HAP-1 (cell line): ENCODE results near the gene HES4.

Experiments
- DNase-seq, 2 experiments: peaks; one replicate each; pipeline ENCODE4 v3.0.0-alpha.2; 2016 to 2020; ENCODE audit warnings: low spot score in 2 of 2
- H3K27me3 ChIP-seq: fragments of 250-450 bp; sonication (Bioruptor Pico); 2 replicates; pipeline ENCODE4 v1.5.1; 2020; ENCODE audit warnings: low read depth, mild to moderate bottlenecking, moderate library complexity
- H3K36me3 ChIP-seq: fragments of 250-450 bp; sonication (Bioruptor Pico); replicated peaks from 2 replicates; pipeline ENCODE4 v1.5.1; 2020; ENCODE audit warnings: mild to moderate bottlenecking
- H3K4me1 ChIP-seq: fragments of 250-450 bp; sonication (Bioruptor Pico); 2 replicates; pipeline ENCODE4 v1.5.1; 2020; ENCODE audit warnings: mild to moderate bottlenecking
- H3K4me3 ChIP-seq: fragments of 250-450 bp; sonication (Bioruptor Pico); 2 replicates; pipeline ENCODE4 v1.5.1; 2020; ENCODE audit warnings: mild to moderate bottlenecking, moderate library complexity
- H3K9me3 ChIP-seq: fragments of 250-450 bp; sonication (Bioruptor Pico); 2 replicates; pipeline ENCODE4 v1.5.1; 2020; ENCODE audit warnings: mild to moderate bottlenecking, moderate library complexity
- in situ Hi-C: fragments of 300-500 bp; cut with MboI; formaldehyde crosslinking; loops from 3 replicates; pipeline ENCODE4 v1.14.3; 2020; ENCODE audit warnings: low sequenced_read_pairs, inconsistent platforms, mixed read lengths

The HES4 gene

DNA sequence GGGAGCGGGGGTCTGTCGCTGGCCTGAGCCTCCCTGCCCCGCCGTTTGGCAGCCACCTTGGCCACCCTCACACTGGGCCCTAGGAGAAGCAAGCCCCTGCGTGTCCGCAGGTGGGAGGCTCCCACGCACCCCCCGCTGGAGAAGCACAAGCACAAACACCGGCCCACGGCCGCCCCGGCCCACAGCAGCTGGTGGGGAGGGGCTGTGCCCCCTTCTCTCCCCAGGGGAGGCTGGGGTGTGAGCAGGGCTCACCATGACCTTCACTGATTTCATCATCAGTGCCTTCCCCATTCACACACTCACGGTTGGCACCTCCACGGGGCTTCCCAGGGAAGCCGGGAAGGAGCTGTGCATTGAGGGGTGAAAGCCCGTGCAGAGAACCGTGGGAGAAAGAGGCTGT, 27.9 kb upstream of the HES4 start:
- H3K4me3 ChIP-seq: no peak overlapping the region
- peaks cover 25% of the 10 kb centered on the region for H3K36me3 ChIP-seq
- H3K9me3 ChIP-seq: no peaks in the 10 kb centered on the region
- H3K27me3 ChIP-seq: no peaks in the 10 kb centered on the region
- H3K4me1 ChIP-seq: 0 out of 2 replicates have a peak, but pooled peaks cover 2% of the 10 kb centered on the region
- in situ Hi-C loops: no loop called here
- DNase-seq: no peak

DNA sequence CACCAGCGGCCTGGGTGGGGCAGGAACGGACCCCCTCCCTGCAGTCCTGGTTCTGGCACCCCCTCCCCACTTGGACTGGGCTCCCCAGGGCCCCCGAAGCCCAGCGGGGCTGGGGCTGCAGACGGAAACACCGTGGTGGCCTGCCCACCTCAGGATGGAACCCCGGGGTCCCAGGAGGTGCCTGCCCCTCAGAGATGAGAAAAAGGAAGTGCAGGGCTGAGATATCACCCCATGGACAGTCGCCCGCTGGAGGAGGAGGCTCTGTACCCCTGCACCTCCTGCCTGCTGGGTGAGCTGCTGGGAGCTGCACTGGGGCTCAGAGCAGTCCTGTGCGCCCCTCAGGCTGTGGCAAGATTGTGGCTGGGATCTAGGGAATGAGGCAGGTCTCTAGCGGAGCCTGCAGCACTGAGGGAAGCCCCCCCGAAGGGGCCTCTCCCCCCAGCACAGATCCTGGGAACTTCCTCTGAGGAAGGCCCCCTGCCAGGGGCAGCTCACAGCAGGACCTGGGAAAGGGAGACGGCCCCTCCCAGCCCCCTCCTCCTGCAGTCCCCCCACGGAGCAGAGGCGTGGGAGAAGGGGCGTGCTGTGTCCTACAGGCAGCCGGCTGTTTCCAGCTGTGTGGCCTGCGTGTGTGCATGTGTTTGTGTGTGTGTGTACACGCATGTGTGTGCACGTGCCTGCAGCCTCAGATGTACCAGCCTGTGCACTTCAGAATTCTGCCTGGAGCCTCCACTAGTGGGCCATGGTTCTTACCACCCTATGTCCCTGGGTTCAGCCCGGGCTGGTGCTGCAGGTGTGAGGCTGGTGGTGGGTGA, 26.9 kb upstream of the HES4 start:
- in situ Hi-C loops: no loop called here
- Histone ChIP-seq H3K4me3 (no peak overlapping the region), H3K9me3 (no peaks in the 10 kb centered on the region), H3K4me1 (no peaks in the 10 kb centered on the region; the same call in 1 of the 2 replicates), H3K36me3 (peaks cover 31% of the 10 kb centered on the region), H3K27me3 (no peaks in the 10 kb centered on the region)
- DNase-seq: no peak

- H3K36me3 ChIP-seq: peaks cover 31% of the 10 kb centered on the region
- DNase-seq: no peak
- peaks cover 4% of the 10 kb centered on the region; the same call in 1 of the 2 replicates for H3K4me1 ChIP-seq
- in situ Hi-C loops: no loop called here
- no peaks in the 10 kb centered on the region for H3K9me3 ChIP-seq
- H3K4me3 ChIP-seq: no peak overlapping the region
- no peaks in the 10 kb centered on the region for H3K27me3 ChIP-seq
Observed at GRCh38 chr1:1025730-1026129, 25.8 kb upstream of the HES4 start.

- Histone ChIP-seq H3K27me3 (no peaks in the 10 kb centered on the region), H3K36me3 (peaks cover 31% of the 10 kb centered on the region), H3K9me3 (no peaks in the 10 kb centered on the region), H3K4me1 (peaks cover 4% of the 10 kb centered on the region; the same call in 1 of the 2 replicates), H3K4me3 (no peak overlapping the region)
- no peak for DNase-seq
- in situ Hi-C loops: no loop called here
Observed at GRCh38 chr1:1024771-1025699, 25.1 kb upstream of the HES4 start.

GRCh38 chr1:1024149-1024770, 24.4 kb upstream of the HES4 start:
- Histone ChIP-seq H3K4me1 (peaks cover 4% of the 10 kb centered on the region; the same call in 1 of the 2 replicates), H3K27me3 (no peaks in the 10 kb centered on the region), H3K4me3 (no peak overlapping the region), H3K9me3 (no peaks in the 10 kb centered on the region), H3K36me3 (peaks cover 31% of the 10 kb centered on the region)
- no peak for DNase-seq
- in situ Hi-C loops: no loop called here

DNA sequence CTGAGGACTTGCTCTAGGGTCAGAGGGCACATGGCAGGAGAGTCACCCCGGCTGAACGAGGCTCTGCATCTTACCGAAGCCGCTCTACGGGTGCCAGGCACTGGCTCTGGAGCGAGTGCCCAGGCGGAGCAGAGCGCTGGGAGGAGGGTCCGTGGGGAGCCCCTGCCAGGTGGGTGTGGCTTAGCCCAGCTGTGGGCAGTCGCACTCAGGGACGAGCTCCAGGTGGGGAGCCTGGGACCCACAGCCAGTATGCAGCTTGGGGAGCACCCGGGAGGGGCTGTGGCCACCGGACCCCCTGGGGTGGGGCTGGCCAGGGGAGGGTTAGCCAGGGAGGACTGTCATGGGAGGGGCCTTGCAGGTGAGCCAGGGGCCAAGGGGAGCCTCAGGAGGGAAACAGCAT, 23.8 kb upstream of the HES4 start:
- Histone ChIP-seq H3K36me3 (peaks cover 31% of the 10 kb centered on the region), H3K27me3 (no peaks in the 10 kb centered on the region), H3K9me3 (no peaks in the 10 kb centered on the region), H3K4me1 (peaks cover 4% of the 10 kb centered on the region; the same call in 1 of the 2 replicates), H3K4me3 (no peak overlapping the region)
- no peak for DNase-seq
- in situ Hi-C loops: no loop called here

- H3K36me3 ChIP-seq: peaks cover 30% of the 10 kb centered on the region
- no peaks in the 10 kb centered on the region for H3K27me3 ChIP-seq
- in situ Hi-C loops: no loop called here
Observed at GRCh38 chr1:1022302-1023009, 22.6 kb upstream of the HES4 start.

DNA sequence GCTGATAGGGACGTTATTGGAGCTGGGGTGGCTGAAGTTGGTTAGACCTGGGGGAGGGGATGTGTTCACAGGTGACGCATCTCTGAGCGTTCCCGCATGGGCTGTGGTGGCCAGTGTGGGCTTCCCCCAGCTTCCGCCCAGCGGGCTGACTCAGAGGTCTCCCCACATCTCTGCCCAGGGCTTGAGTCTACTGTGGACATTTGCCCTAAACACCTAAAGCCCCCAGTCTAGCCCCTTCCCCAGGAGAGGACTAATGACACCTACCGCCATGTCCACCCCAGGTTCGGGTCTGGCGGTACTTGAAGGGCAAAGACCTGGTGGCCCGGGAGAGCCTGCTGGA, 22.0 kb upstream of the HES4 start:
- no peak overlapping the region for H3K4me3 ChIP-seq
- H3K9me3 ChIP-seq: no peaks in the 10 kb centered on the region
- H3K4me1 ChIP-seq: peaks cover 4% of the 10 kb centered on the region; the same call in 1 of the 2 replicates
- peaks cover 26% of the 10 kb centered on the region for H3K36me3 ChIP-seq
- in situ Hi-C loops: no loop called here
- DNase-seq: no peak
- H3K27me3 ChIP-seq: no peaks in the 10 kb centered on the region

More at GRCh38 chr1:1022302-1023009, 22.6 kb upstream of the HES4 start:
- H3K4me3 ChIP-seq: no peak overlapping the region
- DNase-seq: no peak
- peaks cover 4% of the 10 kb centered on the region; the same call in 1 of the 2 replicates for H3K4me1 ChIP-seq
- no peaks in the 10 kb centered on the region for H3K9me3 ChIP-seq

DNA sequence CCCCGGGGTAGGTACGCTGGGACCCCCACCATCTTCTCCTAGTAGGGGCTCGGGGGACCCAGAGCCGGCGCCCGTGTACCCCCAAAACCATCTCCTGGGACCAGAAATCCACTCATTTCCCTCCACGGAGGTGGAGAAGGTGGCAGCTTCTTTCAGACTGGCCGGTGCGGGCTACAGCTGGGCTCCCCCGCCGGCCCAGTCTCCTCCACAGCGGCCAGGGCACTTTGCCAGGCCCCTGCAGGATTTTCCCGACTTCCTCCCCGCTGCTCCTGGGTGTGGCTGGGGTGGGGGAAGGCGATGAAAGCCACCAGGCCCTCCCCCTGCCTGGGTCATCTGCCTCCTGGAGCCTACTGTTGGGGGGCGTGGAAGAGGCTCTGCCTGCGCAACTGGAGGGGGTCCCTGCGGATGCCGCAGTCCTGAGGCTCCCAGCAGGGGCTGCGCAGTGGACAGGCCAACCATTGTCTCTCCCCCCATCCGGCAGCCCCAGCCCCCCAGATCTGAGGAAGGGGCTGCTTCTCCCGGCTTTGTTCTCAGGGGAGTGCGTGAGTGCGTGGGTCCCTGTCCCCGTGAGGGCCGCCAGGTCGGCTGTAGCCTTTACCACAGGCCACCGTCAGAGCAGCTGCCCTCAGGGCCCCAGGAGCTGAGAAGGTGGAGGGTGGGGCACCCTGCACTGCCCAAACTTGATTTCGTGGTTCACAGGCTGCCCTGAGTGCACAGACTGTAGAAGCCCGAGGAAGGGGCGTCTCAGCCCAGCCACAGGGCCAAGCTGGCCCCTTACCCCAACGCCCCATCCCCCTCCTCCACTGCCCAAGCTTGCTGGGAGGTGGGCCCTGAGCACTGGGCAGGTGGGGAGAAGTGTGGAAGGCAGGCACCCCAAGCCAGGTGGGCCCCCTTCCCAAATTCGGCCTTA, 21.4 kb upstream of the HES4 start:
- Histone ChIP-seq H3K4me1 (peaks cover 4% of the 10 kb centered on the region; the same call in 1 of the 2 replicates), H3K4me3 (peak overlapping the region; percentile 48), H3K36me3 (peaks cover 26% of the 10 kb centered on the region), H3K27me3 (no peaks in the 10 kb centered on the region), H3K9me3 (no peaks in the 10 kb centered on the region)
- peak; percentile 35 to 82 for DNase-seq
- in situ Hi-C loops: no loop called here

DNA sequence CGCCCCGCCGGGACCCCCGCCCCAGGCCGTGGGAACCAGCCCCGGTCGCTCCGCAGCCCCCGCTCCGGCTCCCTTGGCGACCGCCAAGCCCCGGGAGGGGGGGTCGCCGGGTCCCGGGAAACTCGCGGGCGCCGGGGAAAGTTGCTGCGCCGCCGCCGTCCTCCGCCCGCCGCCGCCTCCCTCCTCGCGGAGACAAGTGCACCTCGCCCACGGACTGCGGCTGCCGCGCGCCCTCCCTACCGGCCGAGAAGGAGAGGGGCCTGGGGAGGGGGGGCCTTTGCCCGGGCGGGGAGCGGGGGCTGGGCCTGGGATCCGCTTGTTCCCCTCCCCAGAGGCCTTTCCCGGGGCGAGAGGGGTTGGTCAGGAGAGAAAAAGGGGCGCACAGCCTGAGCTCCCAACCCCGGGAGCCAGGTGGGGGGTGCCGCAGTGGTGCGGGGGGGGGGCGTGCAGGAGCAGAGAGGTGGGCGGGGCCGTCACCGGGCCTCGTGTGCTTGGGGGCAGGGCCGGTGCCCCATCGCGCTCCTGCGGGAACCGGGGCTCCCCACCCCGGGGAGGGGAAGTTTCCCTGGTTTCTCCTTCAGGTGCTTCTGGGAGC, 20.6 kb upstream of the HES4 start:
- Histone ChIP-seq H3K36me3 (peaks cover 26% of the 10 kb centered on the region), H3K9me3 (no peaks in the 10 kb centered on the region), H3K4me1 (peaks cover 4% of the 10 kb centered on the region; the same call in 1 of the 2 replicates), H3K27me3 (no peaks in the 10 kb centered on the region), H3K4me3 (peak overlapping the region; percentile 48)
- peak in 1 of 2 experiments; percentile 50 for DNase-seq
- in situ Hi-C loops: no loop called here

DNA sequence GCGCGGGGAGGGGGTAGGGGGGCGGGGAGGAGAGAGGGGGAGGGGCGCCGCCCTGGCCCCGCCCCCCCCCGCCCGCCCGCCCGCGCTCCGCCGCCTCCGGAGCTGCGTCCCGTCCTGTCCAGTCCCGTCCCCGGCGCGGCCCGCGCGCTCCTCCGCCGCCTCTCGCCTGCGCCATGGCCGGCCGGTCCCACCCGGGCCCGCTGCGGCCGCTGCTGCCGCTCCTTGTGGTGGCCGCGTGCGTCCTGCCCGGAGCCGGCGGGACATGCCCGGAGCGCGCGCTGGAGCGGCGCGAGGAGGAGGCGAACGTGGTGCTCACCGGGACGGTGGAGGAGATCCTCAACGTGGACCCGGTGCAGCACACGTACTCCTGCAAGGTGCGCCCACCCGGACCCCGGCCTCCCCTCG, 20.1 kb upstream of the HES4 start, which contains the start of gene AGRN:
AGRN (plus strand) TSS at position 121 of the 405 bp plus-strand sequence; CDS start at position 174, 53 bp downstream.
- Histone ChIP-seq H3K4me1 (peaks cover 4% of the 10 kb centered on the region; the same call in 1 of the 2 replicates), H3K4me3 (peak within 1 kb of the TSS; percentile 48), H3K9me3 (no peaks in the 10 kb centered on the region), H3K27me3 (no peaks in the 10 kb centered on the region), H3K36me3 (peaks cover 26% of the 10 kb centered on the region)
- in situ Hi-C loops: no loop called here
- DNase-seq: no peak
